ENCODE measurements around the gene KMT5C. TPM values are rescaled to one million over a fixed set of nuclear protein-coding genes. Genes with fewer than 3 reads are reported as not detected.

Gene KMT5C
- total RNA-seq, 4 donors from 2014 or later = 12.4 to 65.6 (median 15.9) TPM

GRCh38 chr19:55383279-55384130 is 43.8 kb downstream of the KMT5C start:
- Histone ChIP-seq H3K36me3 (no peaks in the 10 kb centered on the region), H3K27me3 (no peaks in the 10 kb centered on the region), H3K27ac (peak overlapping the region; percentile 89 to 97), H3K4me3 (peak overlapping the region; percentile 6 to 43), H3K4me1 (peaks cover 17 to 27% of the 10 kb centered on the region in 2 donors), H3K9me3 (no peaks in the 10 kb centered on the region)
- peak in 1 of 2 donors; percentile 36 for TF ChIP-seq POLR2A (IDR thresholded peaks at IDR 0.05)
- TF ChIP-seq CTCF (IDR thresholded peaks at IDR 0.05) = peak in 3 of 4 experiments; percentile 38 to 55 (median 48)
- intact Hi-C loops (cut with DNase I; ENCODE audit: low total_unique reads) = loop anchor here (5.0 kb wide), 1 partner anchor 81 kb away; no protein-coding TSS in a partner anchor
- peak; percentile 47 to 55 for DNase-seq

- peak within 1 kb of the TSS; percentile 89 to 97 for H3K27ac ChIP-seq
- peak; percentile 37 to 46 for DNase-seq
- peaks cover 17 to 30% of the 10 kb centered on the region in 2 donors for H3K4me1 ChIP-seq
- H3K27me3 ChIP-seq = no peaks in the 10 kb centered on the region
- no peak for TF ChIP-seq CTCF (IDR thresholded peaks at IDR 0.05)
- no peak for TF ChIP-seq POLR2A (IDR thresholded peaks at IDR 0.05)
- H3K36me3 ChIP-seq = no peaks in the 10 kb centered on the region
- no peaks in the 10 kb centered on the region for H3K9me3 ChIP-seq
- H3K4me3 ChIP-seq = peak within 1 kb of the TSS; percentile 70 to 86
- intact Hi-C loops (cut with DNase I; ENCODE audit: low total_unique reads) = loop anchor here (5.0 kb wide), 1 partner anchor 82 kb away; no protein-coding TSS in a partner anchor
Measured at GRCh38 chr19:55384131-55384919, 44.6 kb downstream of the KMT5C start, which contains the start of gene TMEM238. Gene TMEM238, minus strand, starts transcription at chr19:55384292. Its CDS starts 33 bp downstream, at chr19:55384259.

GRCh38 chr19:55384920-55385723 is 45.4 kb downstream of the KMT5C start:
- Histone ChIP-seq H3K27me3 (no peaks in the 10 kb centered on the region), H3K36me3 (no peaks in the 10 kb centered on the region), H3K4me1 (peaks cover 17 to 30% of the 10 kb centered on the region in 2 donors), H3K4me3 (peak overlapping the region; percentile 70 to 86), H3K9me3 (no peaks in the 10 kb centered on the region), H3K27ac (peak overlapping the region; percentile 89 to 97)
- DNase-seq = peak; percentile 97 to 98
- peak in 1 of 4 experiments; percentile 6 for TF ChIP-seq CTCF (IDR thresholded peaks at IDR 0.05)
- no peak for TF ChIP-seq POLR2A (IDR thresholded peaks at IDR 0.05)
- intact Hi-C loops (cut with DNase I; ENCODE audit: low total_unique reads) = loop anchor here (5.0 kb wide), 1 partner anchor 83 kb away; no protein-coding TSS in a partner anchor

GRCh38 chr19:55385724-55386492 is 46.2 kb downstream of the KMT5C start, which contains the start of gene RPL28:
Gene RPL28, plus strand, starts transcription at chr19:55385932. Its CDS starts 426 bp downstream, at chr19:55386358.
- DNase-seq = peak; percentile 98 to 100
- Histone ChIP-seq H3K4me1 (peaks cover 17 to 30% of the 10 kb centered on the region in 2 donors), H3K4me3 (peak within 1 kb of the TSS; percentile 70 to 86), H3K9me3 (no peaks in the 10 kb centered on the region), H3K27ac (peak within 1 kb of the TSS; percentile 89 to 97), H3K36me3 (no peaks in the 10 kb centered on the region), H3K27me3 (no peaks in the 10 kb centered on the region)
- intact Hi-C loops (cut with DNase I; ENCODE audit: low total_unique reads) = no loop called here
- TF ChIP-seq POLR2A (IDR thresholded peaks at IDR 0.05) (peak; percentile 93 to 98), CTCF (IDR thresholded peaks at IDR 0.05) (no peak)
